ENCODE data around the gene KIF26B.

Gene KIF26B

GRCh38 chr1:245503548-245503947 is 348.8 kb downstream of the KIF26B start:
- Histone ChIP-seq H3K4me3 (ENCODE audit: low read length, poor library complexity, severe bottlenecking) (no peak overlapping the region), H2AFZ (ENCODE audit: low read length) (no peak overlapping the region), H4K20me1 (ENCODE audit: insufficient read depth, low read length, poor library complexity, severe bottlenecking) (no peaks in the 10 kb centered on the region), H3K9me3 (ENCODE audit: insufficient read depth, low read depth, low read length) (no peaks in the 10 kb centered on the region), H3F3A (ENCODE audit: low read depth) (no peaks in the 10 kb centered on the region), H3K27me3 (ENCODE audit: insufficient read depth, low read length, poor library complexity, severe bottlenecking) (no peaks in the 10 kb centered on the region), H3K9ac (ENCODE audit: low read depth, low read length, poor library complexity, severe bottlenecking) (no peak overlapping the region), H3K9me2 (replicated peaks; ENCODE audit: low read depth, low read length) (no peaks in the 10 kb centered on the region), H3K79me2 (ENCODE audit: insufficient read depth, low read length) (no peaks in the 10 kb centered on the region), H3K4me1 (ENCODE audit: insufficient read depth, low read length, poor library complexity, severe bottlenecking) (no peaks in the 10 kb centered on the region), H3K36me3 (ENCODE audit: insufficient read depth, low read length) (no peaks in the 10 kb centered on the region), H3K4me2 (ENCODE audit: low read depth, low read length, poor library complexity, severe bottlenecking) (no peak overlapping the region)
- TF ChIP-seq EZH2phosphoT487 (IDR thresholded peaks at IDR 0.05; ENCODE audit: borderline replicate concordance): no peak
- no peak for TF ChIP-seq CTCF (conservative IDR thresholded peaks at IDR 0.05; ENCODE audit: low read length)

GRCh38 chr1:245510144-245510543 is 355.4 kb downstream of the KIF26B start:
- Histone ChIP-seq H2AFZ (ENCODE audit: low read length) (no peak overlapping the region), H3K4me1 (ENCODE audit: insufficient read depth, low read length, poor library complexity, severe bottlenecking) (no peaks in the 10 kb centered on the region), H3K9me3 (ENCODE audit: insufficient read depth, low read depth, low read length) (no peaks in the 10 kb centered on the region), H3K4me3 (ENCODE audit: low read length, poor library complexity, severe bottlenecking) (no peak overlapping the region), H3K9ac (ENCODE audit: low read depth, low read length, poor library complexity, severe bottlenecking) (no peak overlapping the region), H4K20me1 (ENCODE audit: insufficient read depth, low read length, poor library complexity, severe bottlenecking) (no peaks in the 10 kb centered on the region), H3K9me2 (replicated peaks; ENCODE audit: low read depth, low read length) (no peaks in the 10 kb centered on the region), H3K36me3 (ENCODE audit: insufficient read depth, low read length) (no peaks in the 10 kb centered on the region), H3K4me2 (ENCODE audit: low read depth, low read length, poor library complexity, severe bottlenecking) (no peak overlapping the region), H3F3A (ENCODE audit: low read depth) (no peaks in the 10 kb centered on the region), H3K79me2 (ENCODE audit: insufficient read depth, low read length) (no peaks in the 10 kb centered on the region), H3K27me3 (ENCODE audit: insufficient read depth, low read length, poor library complexity, severe bottlenecking) (no peaks in the 10 kb centered on the region)
- no peak for TF ChIP-seq CTCF (conservative IDR thresholded peaks at IDR 0.05; ENCODE audit: low read length)
- TF ChIP-seq EZH2phosphoT487 (IDR thresholded peaks at IDR 0.05; ENCODE audit: borderline replicate concordance): no peak

GRCh38 chr1:245512181-245512888 is 357.6 kb downstream of the KIF26B start:
- no peak overlapping the region for H3K4me2 ChIP-seq (ENCODE audit: low read depth, low read length, poor library complexity, severe bottlenecking)
- H3K79me2 ChIP-seq (ENCODE audit: insufficient read depth, low read length): no peaks in the 10 kb centered on the region
- no peak overlapping the region for H3K9ac ChIP-seq (ENCODE audit: low read depth, low read length, poor library complexity, severe bottlenecking)
- TF ChIP-seq CTCF (conservative IDR thresholded peaks at IDR 0.05; ENCODE audit: low read length) (no peak), EZH2phosphoT487 (IDR thresholded peaks at IDR 0.05; ENCODE audit: borderline replicate concordance) (no peak)
- H3K4me1 ChIP-seq (ENCODE audit: insufficient read depth, low read length, poor library complexity, severe bottlenecking): no peaks in the 10 kb centered on the region
- H3K9me3 ChIP-seq (ENCODE audit: insufficient read depth, low read depth, low read length): no peaks in the 10 kb centered on the region
- no peaks in the 10 kb centered on the region for H3K36me3 ChIP-seq (ENCODE audit: insufficient read depth, low read length)
- H3F3A ChIP-seq (ENCODE audit: low read depth): no peaks in the 10 kb centered on the region
- no peak overlapping the region for H3K4me3 ChIP-seq (ENCODE audit: low read length, poor library complexity, severe bottlenecking)
- H2AFZ ChIP-seq (ENCODE audit: low read length): no peak overlapping the region
- H4K20me1 ChIP-seq (ENCODE audit: insufficient read depth, low read length, poor library complexity, severe bottlenecking): no peaks in the 10 kb centered on the region
- no peaks in the 10 kb centered on the region for H3K9me2 ChIP-seq (replicated peaks; ENCODE audit: low read depth, low read length)
- no peaks in the 10 kb centered on the region for H3K27me3 ChIP-seq (ENCODE audit: insufficient read depth, low read length, poor library complexity, severe bottlenecking)

All from Loucy (cell line).